ENCODE measurements around the gene IGSF23.
A peak's percentile ranks its signal among the peaks of the same experiment; 100 is the strongest.

The IGSF23 gene

GRCh38 chr19:44647144-44647543, 33.8 kb downstream of the IGSF23 start:
- POLR2A ChIA-PET (ENCODE audit: low non-redundant PET) = no interaction called here
- peak overlapping the region; percentile 18; the same call in 1 of the 2 replicates for H3K27ac ChIP-seq
- CTCF ChIA-PET = no interaction called here

GRCh38 chr19:44648631-44649251, 35.4 kb downstream of the IGSF23 start:
- TF ChIP-seq CTCF (conservative IDR thresholded peaks at IDR 0.05; ENCODE audit: low read depth) = no peak
- no peak for DNase-seq (ENCODE audit: low spot score)
- POLR2A ChIA-PET (ENCODE audit: low non-redundant PET) = interaction anchor here (1.1 kb wide), 1 partner anchor 22 kb away, joined by 5 read pairs; no protein-coding TSS in a partner anchor
- CTCF ChIA-PET = interaction anchor here (0.8 to 1.6 kb wide), 4 partner anchors 8 to 78 kb away, joined by 3 to 7 read pairs (median 4); no protein-coding TSS in a partner anchor
- no peak overlapping the region for H3K27ac ChIP-seq

More at GRCh38 chr19:44647144-44647543, 33.8 kb downstream of the IGSF23 start:
- no peak for TF ChIP-seq CTCF (conservative IDR thresholded peaks at IDR 0.05; ENCODE audit: low read depth)
- no peak for DNase-seq (ENCODE audit: low spot score)

- ChIA-PET CTCF (interaction anchor here (0.6 kb wide), 1 partner anchor 120 kb away, joined by 3 read pairs; no protein-coding TSS in a partner anchor), POLR2A (ENCODE audit: low non-redundant PET) (interaction anchor here (0.5 to 1.1 kb wide), 2 partner anchors 23 to 130 kb away, joined by 4 to 5 read pairs; no protein-coding TSS in a partner anchor)
- no peak for TF ChIP-seq CTCF (conservative IDR thresholded peaks at IDR 0.05; ENCODE audit: low read depth)
- H3K27ac ChIP-seq = no peak overlapping the region
- DNase-seq (ENCODE audit: low spot score) = no peak
Measured at GRCh38 chr19:44649578-44650145, 36.3 kb downstream of the IGSF23 start.

- H3K27ac ChIP-seq = peak overlapping the region; percentile 7
- ChIA-PET POLR2A (ENCODE audit: low non-redundant PET) (no interaction called here), CTCF (no interaction called here)
- DNase-seq (ENCODE audit: low spot score) = no peak
- TF ChIP-seq CTCF (conservative IDR thresholded peaks at IDR 0.05; ENCODE audit: low read depth) = no peak
Measured at GRCh38 chr19:44653343-44653742, 40.0 kb downstream of the IGSF23 start.

- POLR2A ChIA-PET (ENCODE audit: low non-redundant PET) = no interaction called here
- peak; percentile 62 for TF ChIP-seq CTCF (conservative IDR thresholded peaks at IDR 0.05; ENCODE audit: low read depth)
- peak overlapping the region; percentile 7 for H3K27ac ChIP-seq
- CTCF ChIA-PET = interaction anchor here (0.6 to 1.9 kb wide), 6 partner anchors 9 to 83 kb away, joined by 3 to 6 read pairs (median 5); no protein-coding TSS in a partner anchor
- peak; percentile 42 for DNase-seq (ENCODE audit: low spot score)
Measured at GRCh38 chr19:44653977-44654774, 40.8 kb downstream of the IGSF23 start.

Data from RWPE1 (cell line).